PC-9 (cell line): ENCODE measurements around the gene DFFA.
"Not testable (repeated sequence)": the region's sequence is repeated elsewhere in the genome, so short reads cannot be mapped to it uniquely, and the experiment has no call there.

Experiments
- EZH2 ChIP-seq: fragments of 200-600 bp; sonication (generic); IDR thresholded peaks from 2 replicates; pipeline ENCODE4 v1.8.0; 2017; ENCODE audit warnings: antibody characterized with exemption, low read depth
- TF ChIP-seq, protein P1 (sequence below): fragments of 200-600 bp; sonication (generic); conservative IDR thresholded peaks from 2 replicates; pipeline ENCODE4 v1.6.1; 2017; ENCODE audit warnings: mixed run types, antibody characterized with exemption, mild to moderate bottlenecking, moderate library complexity

GRCh38 chr1:10425826-10426534 lies 46.3 kb downstream of the DFFA start:
- TF ChIP-seq, protein P1, sequence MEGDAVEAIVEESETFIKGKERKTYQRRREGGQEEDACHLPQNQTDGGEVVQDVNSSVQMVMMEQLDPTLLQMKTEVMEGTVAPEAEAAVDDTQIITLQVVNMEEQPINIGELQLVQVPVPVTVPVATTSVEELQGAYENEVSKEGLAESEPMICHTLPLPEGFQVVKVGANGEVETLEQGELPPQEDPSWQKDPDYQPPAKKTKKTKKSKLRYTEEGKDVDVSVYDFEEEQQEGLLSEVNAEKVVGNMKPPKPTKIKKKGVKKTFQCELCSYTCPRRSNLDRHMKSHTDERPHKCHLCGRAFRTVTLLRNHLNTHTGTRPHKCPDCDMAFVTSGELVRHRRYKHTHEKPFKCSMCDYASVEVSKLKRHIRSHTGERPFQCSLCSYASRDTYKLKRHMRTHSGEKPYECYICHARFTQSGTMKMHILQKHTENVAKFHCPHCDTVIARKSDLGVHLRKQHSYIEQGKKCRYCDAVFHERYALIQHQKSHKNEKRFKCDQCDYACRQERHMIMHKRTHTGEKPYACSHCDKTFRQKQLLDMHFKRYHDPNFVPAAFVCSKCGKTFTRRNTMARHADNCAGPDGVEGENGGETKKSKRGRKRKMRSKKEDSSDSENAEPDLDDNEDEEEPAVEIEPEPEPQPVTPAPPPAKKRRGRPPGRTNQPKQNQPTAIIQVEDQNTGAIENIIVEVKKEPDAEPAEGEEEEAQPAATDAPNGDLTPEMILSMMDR: not testable (repeated sequence)
- TF ChIP-seq EZH2: not testable (repeated sequence)
